ENCODE measurements around the gene TNFRSF19.

Gene TNFRSF19

GRCh38 chr13:23711355-23711754 lies 141.1 kb downstream of the TNFRSF19 start:
- no peak for DNase-seq (ENCODE audit: low read depth in 1 of 2, low spot score in 1 of 2)
- H3K4me3 ChIP-seq (replicated peaks; ENCODE audit: insufficient read depth, low read length) = no peak overlapping the region
- H3K27ac ChIP-seq (replicated peaks) = no peak overlapping the region
- no peak for TF ChIP-seq CTCF (IDR thresholded peaks at IDR 0.05; ENCODE audit: insufficient read depth, low read length)
- no peak for TF ChIP-seq SPI1 (IDR thresholded peaks at IDR 0.05; ENCODE audit: borderline replicate concordance, low read depth)
- no peak for TF ChIP-seq REST (IDR thresholded peaks at IDR 0.05; ENCODE audit: insufficient replicate concordance, low read depth)
- no peak for TF ChIP-seq POLR2AphosphoS5 (IDR thresholded peaks at IDR 0.05; ENCODE audit: low read depth)
- H3K27me3 ChIP-seq (ENCODE audit: insufficient read depth, poor library complexity, severe bottlenecking) = no peaks in the 10 kb centered on the region

- TF ChIP-seq CTCF (IDR thresholded peaks at IDR 0.05; ENCODE audit: insufficient read depth, low read length) (no peak), GABPA (IDR thresholded peaks at IDR 0.05; ENCODE audit: low read depth) (no peak), SPI1 (IDR thresholded peaks at IDR 0.05; ENCODE audit: borderline replicate concordance, low read depth) (no peak), REST (IDR thresholded peaks at IDR 0.05; ENCODE audit: insufficient replicate concordance, low read depth) (no peak), POLR2AphosphoS5 (IDR thresholded peaks at IDR 0.05; ENCODE audit: low read depth) (no peak)
- no peaks in the 10 kb centered on the region for H3K27me3 ChIP-seq (ENCODE audit: insufficient read depth, poor library complexity, severe bottlenecking)
- H3K27ac ChIP-seq (replicated peaks) = no peak overlapping the region
- H3K4me3 ChIP-seq (replicated peaks; ENCODE audit: insufficient read depth, low read length) = no peak overlapping the region
- DNase-seq (ENCODE audit: low read depth in 1 of 2, low spot score in 1 of 2) = no peak
Observed at GRCh38 chr13:23714672-23715071, 144.5 kb downstream of the TNFRSF19 start.

- TF ChIP-seq POLR2AphosphoS5 (IDR thresholded peaks at IDR 0.05; ENCODE audit: low read depth) (no peak), REST (IDR thresholded peaks at IDR 0.05; ENCODE audit: insufficient replicate concordance, low read depth) (no peak), GABPA (IDR thresholded peaks at IDR 0.05; ENCODE audit: low read depth) (no peak), CTCF (IDR thresholded peaks at IDR 0.05; ENCODE audit: insufficient read depth, low read length) (no peak), SPI1 (IDR thresholded peaks at IDR 0.05; ENCODE audit: borderline replicate concordance, low read depth) (no peak)
- Histone ChIP-seq H3K4me3 (replicated peaks; ENCODE audit: insufficient read depth, low read length) (no peak overlapping the region), H3K27me3 (ENCODE audit: insufficient read depth, poor library complexity, severe bottlenecking) (no peaks in the 10 kb centered on the region), H3K27ac (replicated peaks) (no peak overlapping the region)
- DNase-seq (ENCODE audit: low read depth in 1 of 2, low spot score in 1 of 2) = no peak
Observed at GRCh38 chr13:23715092-23715761, 145.0 kb downstream of the TNFRSF19 start.
